Measurements from ENCODE around the gene NKD2.
A peak's percentile ranks its signal among the peaks of the same experiment; 100 is the strongest.

Gene NKD2

GRCh38 chr5:978054-978453 lies 30.5 kb upstream of the NKD2 start:
- DNase-seq: peak in 8 of 58 donors; percentile 16 to 57 (median 30)

GRCh38 chr5:978693-979092 lies 29.9 kb upstream of the NKD2 start:
- peak in 16 of 58 donors; percentile 15 to 61 (median 35) for DNase-seq

DNA sequence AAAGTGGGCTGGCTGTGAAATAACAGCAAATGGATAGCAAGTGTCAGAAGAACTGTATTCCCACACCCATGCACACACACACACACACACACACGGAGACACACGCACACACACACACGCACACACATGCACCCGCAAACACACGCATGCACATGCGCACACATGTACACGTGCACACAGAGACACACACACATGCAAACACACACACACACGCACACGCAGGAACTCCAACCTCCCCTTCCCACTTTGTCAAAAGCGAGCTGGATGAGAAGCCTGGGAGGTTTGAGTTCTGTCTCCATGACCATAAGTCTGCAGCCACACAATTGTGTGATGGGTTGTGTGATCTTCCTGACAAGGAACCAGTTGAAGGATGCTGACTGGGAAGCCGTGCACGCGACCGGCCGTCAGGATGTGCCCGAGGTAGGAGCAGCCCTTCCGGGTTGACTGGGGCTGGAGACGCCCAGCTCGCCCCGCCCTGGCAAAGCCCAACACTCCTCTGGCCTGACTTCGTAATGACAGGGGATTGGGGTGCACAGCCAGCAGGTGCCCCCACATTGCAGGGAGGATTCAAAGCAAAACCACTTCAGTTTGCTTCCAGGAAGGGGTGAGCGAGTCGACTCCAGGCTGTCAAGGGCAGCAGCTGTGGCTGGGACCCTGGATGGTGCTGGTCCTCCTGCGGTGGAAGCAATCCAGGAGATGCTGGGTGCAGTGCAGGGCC lies 29.3 kb upstream of the NKD2 start:
- no peak for DNase-seq

- DNase-seq: peak in 9 of 58 donors; percentile 11 to 46 (median 30)
Observed at GRCh38 chr5:980001-980588, 28.5 kb upstream of the NKD2 start.

DNA sequence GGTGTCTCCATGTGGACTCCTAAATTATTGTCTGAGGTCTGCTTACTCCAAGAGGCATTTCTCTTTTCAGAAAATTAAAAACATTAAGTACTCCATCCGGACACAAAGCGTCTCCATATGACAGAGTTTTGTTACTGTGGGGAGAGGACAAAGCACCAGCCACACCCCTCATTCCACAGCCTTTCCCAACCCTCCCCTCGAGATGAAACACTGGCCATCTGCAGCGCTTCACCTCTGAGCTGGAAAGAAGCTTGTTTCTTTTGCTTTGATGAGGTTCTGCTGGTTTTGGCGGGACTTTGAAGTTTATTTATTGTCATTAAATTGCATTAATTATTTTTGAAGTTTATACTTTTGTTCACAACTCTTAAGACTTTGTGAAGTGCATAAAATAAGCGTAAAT lies 27.6 kb upstream of the NKD2 start:
- DNase-seq: no peak

DNA sequence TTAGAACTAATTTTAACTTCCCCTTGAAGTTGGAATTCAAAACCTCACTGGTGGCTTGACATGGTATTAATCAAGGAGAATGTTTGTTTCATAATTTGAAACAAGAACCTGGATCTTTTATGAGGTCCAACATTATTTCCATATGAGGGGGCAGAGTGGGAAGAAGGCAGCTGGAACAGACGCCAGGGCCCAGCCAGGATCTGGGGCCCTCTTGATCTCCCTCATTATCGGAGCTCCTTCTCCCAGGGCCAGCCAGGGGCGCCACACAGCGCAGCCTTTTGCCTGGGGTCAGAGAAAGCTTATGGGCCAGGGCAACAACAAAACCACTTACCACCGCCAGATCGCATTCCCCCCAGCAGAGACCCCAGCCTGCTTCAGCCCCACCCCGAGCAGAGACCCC lies 27.1 kb upstream of the NKD2 start:
- no peak for DNase-seq

- DNase-seq: no peak
Observed at GRCh38 chr5:982377-983237, 26.0 kb upstream of the NKD2 start.

DNA sequence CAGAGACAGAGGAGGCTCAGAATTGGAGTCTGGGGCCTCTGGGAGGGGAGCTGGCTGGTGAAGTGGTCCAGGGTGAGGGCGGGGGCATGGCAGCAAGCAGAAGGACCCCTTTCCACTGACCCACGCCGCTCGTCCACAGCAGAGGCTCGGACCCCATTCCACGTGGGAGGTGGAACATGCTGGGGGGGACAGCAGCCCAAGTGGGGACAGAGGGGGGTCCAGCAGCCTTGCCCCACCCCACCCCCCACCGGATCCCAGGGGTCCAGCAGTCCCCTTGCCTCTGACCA lies 25.4 kb upstream of the NKD2 start:
- DNase-seq: no peak

GRCh38 chr5:983568-983967 lies 25.0 kb upstream of the NKD2 start:
- no peak for DNase-seq

DNA sequence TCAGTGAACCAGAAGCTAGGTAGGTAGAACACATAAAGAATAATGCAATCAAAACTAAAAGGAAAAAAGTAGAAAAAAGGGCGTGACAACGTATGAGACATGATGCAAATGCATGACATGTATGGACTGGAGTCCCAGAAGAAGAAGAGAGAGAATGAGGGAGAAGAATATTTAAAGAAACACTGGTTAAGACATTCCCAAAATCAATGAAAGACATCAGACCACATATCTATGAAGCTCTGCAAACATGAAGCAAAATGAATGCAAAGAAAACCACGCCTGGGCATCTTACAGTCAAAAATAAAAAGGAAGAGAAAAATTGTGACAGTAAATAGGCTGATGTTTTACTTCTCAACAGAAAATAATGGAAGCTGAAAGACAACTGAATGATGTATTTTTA lies 23.8 kb upstream of the NKD2 start:
- no peak for DNase-seq

- no peak for DNase-seq
Observed at GRCh38 chr5:987761-988160, 20.8 kb upstream of the NKD2 start.

DNA sequence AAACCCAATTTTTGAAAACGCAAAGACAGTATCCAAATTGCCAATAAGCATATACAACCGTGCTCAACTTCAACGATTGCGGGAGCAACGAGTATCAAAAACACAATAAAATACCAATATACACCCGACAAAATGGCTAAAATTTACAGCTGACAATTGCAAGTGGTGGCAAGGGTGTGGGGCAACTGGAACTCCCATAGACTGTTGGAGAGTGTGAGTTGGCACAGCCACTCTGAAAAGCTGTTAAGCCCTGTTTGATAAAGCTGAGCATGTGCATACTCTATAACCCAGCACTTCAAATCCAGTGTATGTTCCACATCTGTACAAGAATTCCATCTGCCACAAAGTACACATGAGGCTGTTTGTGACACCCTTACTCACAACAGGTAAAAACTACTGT lies 20.3 kb upstream of the NKD2 start:
- no peak for DNase-seq

DNA sequence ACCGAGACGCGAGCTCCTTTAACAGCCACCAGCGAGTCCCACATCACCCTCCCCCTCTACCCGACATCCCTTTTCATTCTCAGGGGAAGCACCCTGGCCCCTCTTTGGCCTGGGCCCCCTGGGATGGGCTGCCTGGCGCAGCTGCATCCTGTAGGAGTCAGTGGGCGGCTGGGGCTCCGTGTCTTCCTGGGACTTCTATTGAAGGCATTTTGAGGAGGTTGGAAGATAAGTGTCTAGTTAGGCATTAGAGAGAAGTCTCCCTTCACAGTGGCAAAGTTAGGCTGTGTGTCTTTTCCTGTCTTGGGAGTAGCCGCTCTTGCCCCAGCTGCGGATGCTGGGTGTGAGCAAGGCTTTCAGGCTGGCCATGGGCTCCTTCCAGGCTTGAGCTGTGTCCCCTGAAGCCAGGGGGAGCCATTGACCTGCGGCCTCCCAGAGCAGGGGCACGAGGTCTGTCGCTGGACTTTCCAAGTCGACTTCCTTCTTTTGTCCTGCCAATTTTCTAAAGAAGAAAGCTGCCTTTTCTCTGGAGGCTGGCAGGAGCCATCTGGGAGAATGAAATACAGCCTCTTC lies 18.6 kb upstream of the NKD2 start:
- DNase-seq: peak in 29 of 58 donors; percentile 14 to 65 (median 35)

GRCh38 chr5:991472-992267 lies 16.9 kb upstream of the NKD2 start:
- DNase-seq: no peak

- no peak for DNase-seq
Observed at GRCh38 chr5:994272-994607, 14.4 kb upstream of the NKD2 start.

GRCh38 chr5:994821-995220 lies 13.8 kb upstream of the NKD2 start:
- DNase-seq: no peak

GRCh38 chr5:995318-995717 lies 13.3 kb upstream of the NKD2 start:
- no peak for DNase-seq

GRCh38 chr5:997001-997474 lies 11.6 kb upstream of the NKD2 start:
- no peak for DNase-seq

DNA sequence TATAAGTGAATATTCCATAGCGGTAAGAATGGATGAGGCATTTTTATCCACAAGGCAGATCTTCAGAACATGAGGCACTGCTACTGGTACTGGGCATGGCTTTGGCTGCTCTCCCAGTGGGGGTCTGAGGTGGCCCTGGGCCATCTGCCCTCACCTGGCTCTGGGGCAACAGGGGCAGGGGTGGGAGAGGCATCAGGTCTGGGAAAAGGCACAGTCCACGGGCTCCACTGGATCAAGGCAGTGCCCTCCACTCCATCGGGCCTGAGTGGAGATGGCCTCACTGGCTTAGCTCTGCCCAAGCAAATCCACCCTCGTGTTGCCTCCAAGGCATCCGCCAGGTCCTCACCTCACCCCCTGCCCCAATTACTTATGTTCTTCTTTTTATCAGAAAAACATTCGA lies 10.9 kb upstream of the NKD2 start:
- no peak for DNase-seq

DNA sequence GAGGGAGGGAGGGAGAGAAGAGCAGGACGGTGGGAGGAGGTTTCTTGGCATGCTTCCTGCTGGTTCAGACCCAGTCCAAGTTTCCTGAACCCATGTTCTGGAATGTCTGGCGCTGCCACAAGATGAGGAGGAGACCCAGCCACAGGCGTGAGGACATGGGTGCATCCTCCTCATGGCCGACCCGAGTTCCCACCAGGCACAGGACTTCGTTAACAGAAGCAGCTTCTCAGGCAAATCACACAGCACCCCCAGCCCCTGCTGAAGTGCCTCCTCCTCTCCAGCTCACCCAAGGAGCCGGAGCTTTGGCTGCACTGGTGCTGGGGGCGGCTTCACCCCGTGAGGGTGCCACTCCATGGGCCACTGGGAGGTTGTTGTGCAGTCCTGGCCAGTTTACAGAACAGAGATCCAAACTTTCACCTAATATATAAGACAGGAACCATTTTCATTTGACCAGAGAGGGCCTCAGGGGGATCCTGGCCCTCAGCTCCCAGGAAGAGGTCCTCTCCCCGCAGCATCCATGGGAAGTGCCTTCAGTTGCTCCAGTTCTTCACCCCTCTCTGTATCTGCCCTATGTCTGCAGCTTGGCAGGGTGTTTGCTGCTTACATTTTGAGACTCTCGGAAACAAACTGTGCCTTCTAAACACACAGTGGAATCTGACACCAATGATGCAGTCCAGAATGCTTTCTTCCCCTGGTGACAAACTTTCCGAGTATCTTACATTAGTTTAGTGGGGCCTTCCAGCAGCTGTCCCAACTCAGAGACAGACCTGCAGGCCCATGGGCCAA lies 10.2 kb upstream of the NKD2 start:
- DNase-seq: no peak

Data from anterior cingulate cortex (tissue), 58 donors.